Osteoblast (primary cell): ENCODE data around the gene DIPK1B. TPM values are rescaled to one million over a fixed set of nuclear protein-coding genes. Genes with fewer than 3 reads are reported as not detected.

Experiments
- DNase-seq: peaks from one replicate; pipeline ENCODE4 v3.0.0; 2011; ENCODE audit warnings: low spot score, mixed read lengths; ENCODE audit not compliant: insufficient read length; ENCODE audit errors: missing footprints
- H2AFZ ChIP-seq: 2 replicates; pipeline ENCODE4 v1.6.0; 2011; ENCODE audit warnings: mild to moderate bottlenecking, low read length
- H3K27ac ChIP-seq: 2 replicates; pipeline ENCODE4 v1.5.1; 2011; ENCODE audit warnings: mild to moderate bottlenecking, low read depth, low read length, moderate library complexity
- H3K27me3 ChIP-seq: 2 replicates; pipeline ENCODE4 v1.6.0; 2012; ENCODE audit warnings: mild to moderate bottlenecking, control low read depth, inconsistent platforms, low read length, moderate library complexity; ENCODE audit not compliant: insufficient read depth
- H3K36me3 ChIP-seq: 2 replicates; pipeline ENCODE4 v1.5.1; 2011; ENCODE audit warnings: mild to moderate bottlenecking, low read length, control low read depth, moderate library complexity; ENCODE audit not compliant: insufficient read depth
- H3K4me1 ChIP-seq: 2 replicates; pipeline ENCODE4 v1.5.1; 2011; ENCODE audit warnings: mild to moderate bottlenecking, low read length, control low read depth, moderate library complexity; ENCODE audit not compliant: insufficient read depth
- H3K4me2 ChIP-seq: 2 replicates; pipeline ENCODE4 v1.6.0; 2011; ENCODE audit warnings: mild to moderate bottlenecking, low read length; ENCODE audit not compliant: insufficient read depth
- H3K4me3 ChIP-seq: fragments of 200-600 bp; sonication (generic); 3 replicates; pipeline ENCODE4 v1.5.1; 2012; ENCODE audit warnings: mild to moderate bottlenecking, low read length, inconsistent platforms; ENCODE audit not compliant: insufficient read depth
- H3K79me2 ChIP-seq: 2 replicates; pipeline ENCODE4 v1.6.0; 2012; ENCODE audit warnings: mild to moderate bottlenecking, low read length, control low read depth, inconsistent platforms; ENCODE audit not compliant: insufficient read depth
- H3K9me3 ChIP-seq: 2 replicates; pipeline ENCODE4 v1.5.1; 2011; ENCODE audit warnings: low read depth, low read length, control low read depth
- H4K20me1 ChIP-seq: 2 replicates; pipeline ENCODE4 v1.6.0; 2012; ENCODE audit warnings: mild to moderate bottlenecking, low read length, control low read depth; ENCODE audit not compliant: insufficient read depth
- total RNA-seq: library from RNA; depleted of rRNA; stranded (reverse); fragments of >200 nt; gene quantifications from 2 replicates; pipeline ENCODE4 v1.2.3, GENCODE V29; 2012
- TF ChIP-seq, protein P1 (sequence below): IDR thresholded peaks from 2 replicates; pipeline ENCODE4 v1.5.1; 2011; ENCODE audit warnings: mild to moderate bottlenecking, low read depth, low read length, moderate library complexity; ENCODE audit errors: extremely low read depth

DIPK1B gene
- total RNA-seq, 1 donor = not detected

- Histone ChIP-seq H3K9me3 (peaks cover 2% of the 10 kb centered on the region), H3K4me1 (no peaks in the 10 kb centered on the region), H3K4me3 (no peak within 1 kb of the TSS), H2AFZ (no peak within 1 kb of the TSS), H3K27me3 (peaks cover 3% of the 10 kb centered on the region), H3K4me2 (no peak within 1 kb of the TSS), H3K79me2 (no peaks in the 10 kb centered on the region), H4K20me1 (no peaks in the 10 kb centered on the region), H3K27ac (no peak within 1 kb of the TSS), H3K36me3 (no peaks in the 10 kb centered on the region)
- DNase-seq = no peak
- TF ChIP-seq, protein P1, sequence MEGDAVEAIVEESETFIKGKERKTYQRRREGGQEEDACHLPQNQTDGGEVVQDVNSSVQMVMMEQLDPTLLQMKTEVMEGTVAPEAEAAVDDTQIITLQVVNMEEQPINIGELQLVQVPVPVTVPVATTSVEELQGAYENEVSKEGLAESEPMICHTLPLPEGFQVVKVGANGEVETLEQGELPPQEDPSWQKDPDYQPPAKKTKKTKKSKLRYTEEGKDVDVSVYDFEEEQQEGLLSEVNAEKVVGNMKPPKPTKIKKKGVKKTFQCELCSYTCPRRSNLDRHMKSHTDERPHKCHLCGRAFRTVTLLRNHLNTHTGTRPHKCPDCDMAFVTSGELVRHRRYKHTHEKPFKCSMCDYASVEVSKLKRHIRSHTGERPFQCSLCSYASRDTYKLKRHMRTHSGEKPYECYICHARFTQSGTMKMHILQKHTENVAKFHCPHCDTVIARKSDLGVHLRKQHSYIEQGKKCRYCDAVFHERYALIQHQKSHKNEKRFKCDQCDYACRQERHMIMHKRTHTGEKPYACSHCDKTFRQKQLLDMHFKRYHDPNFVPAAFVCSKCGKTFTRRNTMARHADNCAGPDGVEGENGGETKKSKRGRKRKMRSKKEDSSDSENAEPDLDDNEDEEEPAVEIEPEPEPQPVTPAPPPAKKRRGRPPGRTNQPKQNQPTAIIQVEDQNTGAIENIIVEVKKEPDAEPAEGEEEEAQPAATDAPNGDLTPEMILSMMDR = no peak
Observed at GRCh38 chr9:136748201-136748600, 35.8 kb downstream of the DIPK1B start, which contains the start of gene LCN6. Gene LCN6, minus strand, starts transcription at chr9:136748525. Its CDS starts 42 bp downstream, at chr9:136748483.

- H2AFZ ChIP-seq = no peak overlapping the region
- H3K4me2 ChIP-seq = no peak overlapping the region
- H3K27me3 ChIP-seq = peaks cover 2% of the 10 kb centered on the region
- DNase-seq = peak; percentile 83
- TF ChIP-seq, protein P1 = no peak
- H3K27ac ChIP-seq = no peak overlapping the region
- no peak overlapping the region for H3K4me3 ChIP-seq
- no peaks in the 10 kb centered on the region for H3K36me3 ChIP-seq
- H3K4me1 ChIP-seq = no peaks in the 10 kb centered on the region
- H3K79me2 ChIP-seq = no peaks in the 10 kb centered on the region
- peaks cover 2% of the 10 kb centered on the region for H3K9me3 ChIP-seq
- H4K20me1 ChIP-seq = no peaks in the 10 kb centered on the region
Observed at GRCh38 chr9:136748666-136749611, 36.6 kb downstream of the DIPK1B start.

DNA sequence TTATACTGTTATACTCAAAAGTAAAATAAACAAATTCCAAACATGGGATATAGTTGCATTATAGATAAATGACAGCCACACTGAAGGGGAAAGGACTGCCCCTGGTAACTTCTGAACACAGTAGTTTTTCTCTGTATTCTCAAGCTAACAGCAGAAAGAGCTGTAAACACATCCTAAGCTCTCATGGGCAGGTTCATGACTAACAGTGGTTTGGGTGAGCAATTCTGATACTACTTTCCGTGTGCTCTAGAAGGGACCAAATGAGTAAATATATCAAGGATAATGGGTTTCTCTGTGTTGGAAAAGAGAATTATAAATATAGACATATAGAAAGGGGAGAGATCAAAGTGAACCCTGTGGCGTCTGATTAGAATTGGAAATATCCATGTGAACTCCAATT, 38.2 kb downstream of the DIPK1B start:
- Histone ChIP-seq H3K27me3 (peaks cover 2% of the 10 kb centered on the region), H3K27ac (no peak overlapping the region), H3K36me3 (no peaks in the 10 kb centered on the region), H3K4me2 (no peak overlapping the region), H3K4me1 (no peaks in the 10 kb centered on the region), H4K20me1 (no peaks in the 10 kb centered on the region), H3K9me3 (peaks cover 4% of the 10 kb centered on the region), H3K4me3 (no peak overlapping the region), H2AFZ (no peak overlapping the region), H3K79me2 (no peaks in the 10 kb centered on the region)
- TF ChIP-seq, protein P1 = no peak
- DNase-seq = peak; percentile 85

DNA sequence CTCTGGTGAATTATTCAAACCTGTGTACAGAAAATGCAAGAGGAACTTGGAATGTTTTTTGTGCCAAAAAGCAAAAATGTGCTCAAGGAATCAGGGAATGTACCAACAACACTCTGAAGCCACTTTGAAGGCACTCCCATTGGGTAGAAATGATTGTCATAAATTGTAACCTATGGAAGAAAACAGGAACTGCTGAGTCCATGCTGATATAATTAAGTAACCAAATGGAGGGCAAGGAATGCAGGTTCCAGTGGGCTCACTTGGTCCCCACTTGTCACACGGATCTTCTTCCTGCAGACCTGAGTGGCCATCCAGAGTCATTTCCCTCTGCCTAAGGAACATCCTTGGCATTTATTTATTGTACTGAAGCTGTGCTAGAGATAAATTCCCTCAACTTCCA, 38.9 kb downstream of the DIPK1B start:
- Histone ChIP-seq H3K9me3 (peaks cover 7% of the 10 kb centered on the region), H3K4me3 (no peak overlapping the region), H2AFZ (no peak overlapping the region), H3K36me3 (no peaks in the 10 kb centered on the region), H3K27me3 (peaks cover 2% of the 10 kb centered on the region), H4K20me1 (no peaks in the 10 kb centered on the region), H3K27ac (no peak overlapping the region), H3K79me2 (no peaks in the 10 kb centered on the region), H3K4me1 (no peaks in the 10 kb centered on the region), H3K4me2 (no peak overlapping the region)
- DNase-seq = peak; percentile 75
- TF ChIP-seq, protein P1 = no peak
